NCI-H69 (cell line): Measurements from ENCODE around the gene KCNT1.
A peak's percentile ranks its signal among the peaks of the same experiment; 100 is the strongest.

Experiments used
- DNase-seq: peaks from one replicate; lab custom pipeline; 2025; lab: John Stamatoyannopoulos, UW

KCNT1 gene

GRCh38 chr9:135700525-135700924, 1.5 kb upstream of the KCNT1 start:
- no peak for DNase-seq

GRCh38 chr9:135701067-135701958, 672 bp upstream of the KCNT1 start:
- peak; percentile 60 for DNase-seq

- DNase-seq, result no peak
Observed at GRCh38 chr9:135703726-135704125, 1.7 kb downstream of the KCNT1 start.

GRCh38 chr9:135704483-135704882, 2.5 kb downstream of the KCNT1 start:
- no peak for DNase-seq

- DNase-seq, result peak; percentile 37
Observed at GRCh38 chr9:135705376-135705775, 3.4 kb downstream of the KCNT1 start.

GRCh38 chr9:135706288-135706687, 4.3 kb downstream of the KCNT1 start:
- peak; percentile 67 for DNase-seq

GRCh38 chr9:135707252-135708138, 5.5 kb downstream of the KCNT1 start:
- DNase-seq, result no peak

GRCh38 chr9:135708164-135708563, 6.2 kb downstream of the KCNT1 start:
- DNase-seq, result no peak

- DNase-seq, result peak; percentile 85
Observed at GRCh38 chr9:135711391-135711790, 9.4 kb downstream of the KCNT1 start.

- no peak for DNase-seq
Observed at GRCh38 chr9:135711881-135712280, 9.9 kb downstream of the KCNT1 start.

GRCh38 chr9:135712613-135713295, 10.8 kb downstream of the KCNT1 start:
- no peak for DNase-seq

GRCh38 chr9:135714242-135715055, 12.5 kb downstream of the KCNT1 start:
- DNase-seq, result no peak

- DNase-seq, result no peak
Observed at GRCh38 chr9:135715056-135715595, 13.1 kb downstream of the KCNT1 start.

GRCh38 chr9:135716045-135716444, 14.1 kb downstream of the KCNT1 start:
- DNase-seq, result no peak

GRCh38 chr9:135717410-135717809, 15.4 kb downstream of the KCNT1 start:
- no peak for DNase-seq

- peak; percentile 78 for DNase-seq
Observed at GRCh38 chr9:135718616-135719015, 16.6 kb downstream of the KCNT1 start.

GRCh38 chr9:135719472-135719871, 17.5 kb downstream of the KCNT1 start:
- DNase-seq, result no peak

- DNase-seq, result no peak
Observed at GRCh38 chr9:135722365-135722764, 20.4 kb downstream of the KCNT1 start.

GRCh38 chr9:135724186-135724787, 22.3 kb downstream of the KCNT1 start:
- DNase-seq, result no peak

- no peak for DNase-seq
Observed at GRCh38 chr9:135726138-135726853, 24.3 kb downstream of the KCNT1 start.
